HAP-1 (cell line): Measurements from ENCODE around the gene ZNF212.
A peak's percentile ranks its signal among the peaks of the same experiment; 100 is the strongest.

Experiments used
- DNase-seq, 2 experiments: peaks; one replicate each; pipeline ENCODE4 v3.0.0-alpha.2; 2016 to 2020; ENCODE audit warnings: low spot score in 2 of 2
- H3K27me3 ChIP-seq: fragments of 250-450 bp; sonication (Bioruptor Pico); 2 replicates; pipeline ENCODE4 v1.5.1; 2020; ENCODE audit warnings: low read depth, mild to moderate bottlenecking, moderate library complexity
- H3K36me3 ChIP-seq: fragments of 250-450 bp; sonication (Bioruptor Pico); replicated peaks from 2 replicates; pipeline ENCODE4 v1.5.1; 2020; ENCODE audit warnings: mild to moderate bottlenecking
- H3K4me1 ChIP-seq: fragments of 250-450 bp; sonication (Bioruptor Pico); 2 replicates; pipeline ENCODE4 v1.5.1; 2020; ENCODE audit warnings: mild to moderate bottlenecking
- H3K4me3 ChIP-seq: fragments of 250-450 bp; sonication (Bioruptor Pico); 2 replicates; pipeline ENCODE4 v1.5.1; 2020; ENCODE audit warnings: mild to moderate bottlenecking, moderate library complexity
- H3K9me3 ChIP-seq: fragments of 250-450 bp; sonication (Bioruptor Pico); 2 replicates; pipeline ENCODE4 v1.5.1; 2020; ENCODE audit warnings: mild to moderate bottlenecking, moderate library complexity
- in situ Hi-C: fragments of 300-500 bp; cut with MboI; formaldehyde crosslinking; loops from 3 replicates; pipeline ENCODE4 v1.14.3; 2020; ENCODE audit warnings: low sequenced_read_pairs, inconsistent platforms, mixed read lengths

ZNF212 gene

DNA sequence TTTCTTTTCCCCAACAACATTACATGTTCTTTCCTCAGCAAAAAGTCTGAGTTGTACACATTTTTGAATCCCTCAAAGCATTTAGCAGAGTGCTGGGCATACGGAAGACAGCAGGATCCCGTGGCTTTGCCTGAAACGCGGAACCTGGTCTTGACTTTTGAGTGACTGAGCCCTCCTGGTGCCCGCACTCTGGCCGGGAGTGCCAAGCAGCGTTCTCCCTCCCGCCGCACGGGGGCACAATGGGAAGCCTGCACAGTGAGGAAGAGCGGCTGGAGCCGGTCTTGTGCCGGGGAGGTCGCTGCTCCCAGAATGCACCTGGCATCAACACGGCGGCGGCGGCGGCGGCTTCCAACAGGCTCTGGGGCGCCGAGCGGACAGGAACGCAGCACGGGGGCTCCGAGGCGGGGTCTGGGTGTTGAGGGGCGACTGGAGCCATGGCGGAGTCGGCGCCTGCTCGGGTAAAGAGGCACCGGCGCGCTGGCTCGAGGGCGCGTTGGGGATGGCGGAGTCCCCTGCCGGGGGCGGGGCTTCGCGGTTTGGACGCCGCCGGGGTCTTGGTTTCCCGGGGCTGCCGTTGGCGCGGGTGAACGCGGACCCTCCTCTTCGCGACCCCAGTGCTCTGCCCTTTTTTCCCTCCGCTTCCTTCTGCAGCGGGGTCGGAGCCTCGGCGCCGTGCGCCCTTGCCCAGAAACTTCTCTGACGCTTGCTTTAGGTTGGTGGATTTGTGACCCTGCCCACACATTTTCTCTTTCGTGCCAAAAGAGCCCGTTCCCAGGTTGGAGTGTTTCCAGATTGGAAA is at the start of gene ZNF212:
TSS of gene ZNF212 (plus strand) at position 307 of the 799 bp plus-strand sequence. CDS start at position 435, 128 bp downstream.
- peak within 1 kb of the TSS; percentile 99 for H3K4me3 ChIP-seq
- no peaks in the 10 kb centered on the region for H3K27me3 ChIP-seq
- in situ Hi-C loops: no loop called here
- H3K36me3 ChIP-seq: no peaks in the 10 kb centered on the region; the same call in 1 of the 2 replicates
- peaks cover 11% of the 10 kb centered on the region for H3K4me1 ChIP-seq
- DNase-seq: peak; percentile 92 to 94
- no peaks in the 10 kb centered on the region for H3K9me3 ChIP-seq

- H3K4me3 ChIP-seq: no peak overlapping the region
- DNase-seq: no peak
- H3K27me3 ChIP-seq: peaks cover 3% of the 10 kb centered on the region; the same call in 1 of the 2 replicates
- no peaks in the 10 kb centered on the region for H3K9me3 ChIP-seq
- peaks cover 5% of the 10 kb centered on the region for H3K4me1 ChIP-seq
- H3K36me3 ChIP-seq: no peaks in the 10 kb centered on the region
- in situ Hi-C loops: no loop called here
These were observed 47.6 kb upstream of the ZNF212 start for GRCh38 chr7:149191851-149192250.

DNA sequence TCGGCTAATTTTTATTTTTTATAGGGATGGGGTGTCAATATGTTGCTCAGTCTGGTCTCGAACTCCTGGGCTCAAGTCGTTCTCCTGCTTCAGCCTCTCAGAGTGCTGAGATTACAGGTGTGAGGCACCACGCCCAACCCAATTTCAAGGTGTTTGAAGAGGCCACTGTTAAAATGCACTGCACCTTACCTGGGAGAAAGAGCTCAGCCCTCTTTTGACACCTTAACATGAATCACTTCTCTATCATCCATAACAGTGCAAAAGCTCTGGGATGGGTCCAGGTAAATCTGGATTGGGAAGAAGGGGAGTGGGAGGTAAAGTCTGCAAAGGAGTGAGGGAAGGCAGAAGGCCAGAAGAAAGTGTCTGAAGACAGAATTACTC is 44.7 kb upstream of the ZNF212 start:
- H3K9me3 ChIP-seq: no peaks in the 10 kb centered on the region
- in situ Hi-C loops: no loop called here
- H3K4me3 ChIP-seq: peak overlapping the region; percentile 89
- 0 out of 2 replicates have a peak, but pooled peaks cover 3% of the 10 kb centered on the region for H3K27me3 ChIP-seq
- no peak for DNase-seq
- peaks cover 23% of the 10 kb centered on the region for H3K36me3 ChIP-seq
- peaks cover 7% of the 10 kb centered on the region for H3K4me1 ChIP-seq

DNA sequence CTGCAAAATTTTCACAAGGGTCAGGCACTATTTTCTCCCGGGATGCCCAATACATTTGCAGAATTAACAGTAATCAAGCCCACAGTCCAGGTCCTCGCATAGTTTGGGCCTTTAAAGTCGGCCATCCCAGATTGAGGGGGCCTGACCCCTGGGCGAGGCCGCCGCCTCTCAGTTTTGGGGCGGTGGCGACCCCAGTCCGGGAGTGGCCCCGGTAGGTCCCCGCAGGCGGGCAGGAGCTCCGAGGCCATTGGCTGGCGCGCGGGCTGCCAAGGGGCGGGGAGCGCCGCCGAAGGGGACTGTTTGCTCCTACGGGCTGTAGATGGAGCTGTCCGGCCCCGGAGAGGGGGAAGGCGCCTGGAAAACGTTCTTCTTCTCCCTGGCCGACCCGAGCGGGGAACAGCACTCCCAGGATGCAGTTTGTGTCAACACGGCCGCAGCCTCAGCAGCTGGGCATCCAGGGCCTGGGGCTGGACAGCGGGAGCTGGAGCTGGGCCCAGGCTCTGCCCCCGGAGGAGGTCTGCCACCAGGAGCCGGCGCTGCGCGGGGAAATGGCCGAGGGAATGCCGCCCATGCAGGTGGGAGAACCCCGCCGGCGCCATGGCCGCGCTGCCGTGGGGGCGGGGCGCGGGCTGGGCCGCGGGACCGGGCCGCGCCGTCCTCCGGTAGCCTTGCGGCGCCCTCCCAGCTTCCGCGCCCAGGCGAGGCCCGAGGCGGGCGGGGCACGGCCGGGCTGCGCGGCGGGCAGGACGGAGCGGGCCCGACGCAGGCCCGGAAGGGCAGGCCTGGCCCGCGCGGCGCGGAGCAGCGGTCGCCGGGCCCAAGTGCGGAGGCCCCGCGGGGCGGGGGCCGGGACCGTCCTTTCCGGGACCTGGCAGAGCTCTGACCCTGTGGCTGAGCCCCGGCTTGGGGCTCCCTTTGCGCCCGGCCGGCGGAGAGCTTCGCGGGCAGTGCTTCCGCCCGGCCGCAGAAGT is 44.0 kb upstream of the ZNF212 start, which contains the start of gene ZNF282:
TSS of gene ZNF282 (plus strand) at position 367 of the 971 bp plus-strand sequence. CDS start at position 411, 44 bp downstream.
- peak; percentile 86 to 94 for DNase-seq
- H3K36me3 ChIP-seq: peaks cover 30% of the 10 kb centered on the region
- peak within 1 kb of the TSS; percentile 89 for H3K4me3 ChIP-seq
- H3K4me1 ChIP-seq: peaks cover 7% of the 10 kb centered on the region
- H3K27me3 ChIP-seq: no peaks in the 10 kb centered on the region
- in situ Hi-C loops: no loop called here
- no peaks in the 10 kb centered on the region for H3K9me3 ChIP-seq

GRCh38 chr7:149196151-149196704 is 43.2 kb upstream of the ZNF212 start:
- Histone ChIP-seq H3K4me1 (peaks cover 7% of the 10 kb centered on the region), H3K9me3 (no peaks in the 10 kb centered on the region), H3K36me3 (peaks cover 38% of the 10 kb centered on the region), H3K4me3 (peak overlapping the region; percentile 89), H3K27me3 (no peaks in the 10 kb centered on the region)
- in situ Hi-C loops: no loop called here
- no peak for DNase-seq

GRCh38 chr7:149196705-149197171 is 42.7 kb upstream of the ZNF212 start:
- DNase-seq: no peak
- Histone ChIP-seq H3K27me3 (no peaks in the 10 kb centered on the region), H3K9me3 (no peaks in the 10 kb centered on the region), H3K4me1 (peaks cover 7% of the 10 kb centered on the region), H3K36me3 (peaks cover 43% of the 10 kb centered on the region), H3K4me3 (peak overlapping the region; percentile 89)
- in situ Hi-C loops: no loop called here

DNA sequence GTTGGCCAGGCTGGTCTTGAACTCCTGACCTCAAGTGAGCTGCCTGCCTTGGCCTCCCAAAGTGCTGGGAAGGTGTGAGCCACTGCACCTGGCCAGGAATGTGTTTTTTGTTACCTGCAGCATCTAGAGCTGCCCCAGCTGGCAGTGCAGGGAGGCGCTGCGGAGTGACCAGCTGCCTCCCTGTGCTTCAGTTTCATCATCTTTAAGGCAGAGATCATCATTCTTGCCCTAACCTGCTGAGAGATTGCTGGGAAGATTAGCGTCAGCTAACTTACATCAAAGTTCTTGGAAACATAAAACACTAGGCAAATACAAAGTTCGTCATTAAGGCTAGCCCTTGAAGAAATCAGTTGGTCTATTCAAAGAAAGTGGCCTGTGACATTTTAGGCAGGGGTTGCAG is 41.8 kb upstream of the ZNF212 start:
- Histone ChIP-seq H3K4me3 (no peak overlapping the region), H3K4me1 (peaks cover 7% of the 10 kb centered on the region), H3K27me3 (no peaks in the 10 kb centered on the region), H3K36me3 (peaks cover 48% of the 10 kb centered on the region), H3K9me3 (no peaks in the 10 kb centered on the region)
- in situ Hi-C loops: no loop called here
- no peak for DNase-seq

GRCh38 chr7:149198161-149198816 is 41.2 kb upstream of the ZNF212 start:
- in situ Hi-C loops: no loop called here
- H3K9me3 ChIP-seq: no peaks in the 10 kb centered on the region
- H3K4me1 ChIP-seq: peaks cover 7% of the 10 kb centered on the region
- H3K4me3 ChIP-seq: no peak overlapping the region
- H3K27me3 ChIP-seq: no peaks in the 10 kb centered on the region
- peaks cover 54% of the 10 kb centered on the region for H3K36me3 ChIP-seq
- DNase-seq: no peak

DNA sequence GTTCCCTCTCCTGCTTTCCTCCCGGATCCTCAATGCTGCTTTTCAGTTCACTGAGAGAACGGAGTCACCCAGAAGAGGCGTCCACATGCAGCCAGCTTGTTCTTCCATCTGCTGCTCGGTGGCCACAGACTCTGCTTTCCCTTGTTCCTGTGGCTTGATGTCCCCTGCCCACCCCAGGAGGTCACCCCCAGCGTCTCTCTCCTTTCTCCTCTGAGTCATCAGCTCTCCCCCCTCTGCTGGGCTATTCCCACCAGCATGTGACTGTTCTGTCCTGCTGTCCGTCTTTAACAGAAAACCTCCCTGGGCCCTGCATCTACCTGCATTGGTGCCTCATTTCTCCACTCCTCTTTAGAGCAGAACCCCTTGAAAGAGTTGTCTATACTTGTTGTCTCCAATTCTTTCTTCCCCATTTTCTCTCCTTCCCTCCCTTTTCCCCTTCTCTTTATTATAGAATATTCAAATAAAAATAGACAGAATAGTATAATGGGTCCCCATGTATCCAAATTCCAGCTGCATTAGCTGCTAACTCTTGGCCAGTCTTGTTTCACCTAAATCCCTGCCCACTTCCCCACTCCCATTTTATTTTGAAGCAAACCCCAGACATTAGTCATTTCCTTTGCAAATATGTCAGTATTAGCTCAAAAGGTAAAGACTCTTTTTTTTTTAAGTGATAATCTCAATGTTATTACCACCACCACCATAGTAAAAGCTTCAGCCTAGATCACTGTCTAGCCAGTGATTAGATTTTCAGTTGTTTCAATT is 40.0 kb upstream of the ZNF212 start:
- no peak for DNase-seq
- Histone ChIP-seq H3K4me3 (no peak overlapping the region), H3K27me3 (no peaks in the 10 kb centered on the region), H3K4me1 (peaks cover 7% of the 10 kb centered on the region), H3K9me3 (no peaks in the 10 kb centered on the region), H3K36me3 (peaks cover 65% of the 10 kb centered on the region)
- in situ Hi-C loops: no loop called here

- no peaks in the 10 kb centered on the region for H3K4me1 ChIP-seq
- no peak overlapping the region for H3K4me3 ChIP-seq
- peaks cover 96% of the 10 kb centered on the region for H3K36me3 ChIP-seq
- H3K9me3 ChIP-seq: no peaks in the 10 kb centered on the region
- H3K27me3 ChIP-seq: no peaks in the 10 kb centered on the region
- in situ Hi-C loops: no loop called here
- DNase-seq: no peak
These were observed 36.6 kb upstream of the ZNF212 start for GRCh38 chr7:149202831-149203231.

DNA sequence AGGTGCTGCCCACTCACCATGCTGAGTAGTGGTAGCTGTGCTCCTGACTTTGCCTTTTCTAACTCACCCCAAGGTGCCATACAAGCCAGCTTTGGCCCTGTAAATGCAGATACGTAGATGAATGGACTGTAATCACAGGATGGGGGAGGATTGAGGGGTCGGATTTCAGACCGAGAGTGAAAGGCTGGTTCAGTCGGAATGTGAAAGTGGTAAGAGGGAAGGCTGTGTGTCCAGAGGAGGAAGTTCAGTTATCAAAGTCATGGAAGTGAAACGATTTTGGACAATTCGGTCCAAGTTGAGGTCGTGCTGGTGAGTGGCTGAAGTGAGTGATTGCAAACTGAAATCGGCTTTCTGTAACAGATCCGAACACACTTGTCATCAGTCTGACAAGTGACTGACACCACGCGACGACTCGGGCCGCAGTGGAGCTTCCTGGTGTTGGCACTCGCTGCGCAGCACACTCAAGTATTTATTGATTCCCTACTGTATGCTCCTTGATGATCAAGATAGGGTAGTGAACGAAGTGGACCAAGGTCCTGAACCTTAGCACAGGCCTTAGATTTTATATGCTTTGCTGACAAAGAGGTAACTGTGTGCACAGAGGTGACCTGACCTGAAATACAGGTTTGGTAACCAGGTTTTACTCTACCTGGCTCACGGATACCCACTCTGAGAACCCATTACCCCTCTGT is 33.6 kb upstream of the ZNF212 start:
- Histone ChIP-seq H3K4me3 (no peak overlapping the region), H3K36me3 (peaks cover 90% of the 10 kb centered on the region), H3K27me3 (no peaks in the 10 kb centered on the region), H3K4me1 (no peaks in the 10 kb centered on the region), H3K9me3 (no peaks in the 10 kb centered on the region)
- DNase-seq: no peak
- in situ Hi-C loops: no loop called here

- Histone ChIP-seq H3K27me3 (no peaks in the 10 kb centered on the region), H3K9me3 (no peaks in the 10 kb centered on the region), H3K4me3 (no peak overlapping the region), H3K4me1 (no peaks in the 10 kb centered on the region), H3K36me3 (peaks cover 94% of the 10 kb centered on the region)
- no peak for DNase-seq
- in situ Hi-C loops: no loop called here
These were observed 32.0 kb upstream of the ZNF212 start for GRCh38 chr7:149207324-149208035.
